H7 (cell line): Measurements from ENCODE around the gene PCBP4. TPM values are rescaled to one million over a fixed set of nuclear protein-coding genes. Genes with fewer than 3 reads are reported as not detected.

Experiments
- DNase-seq: peaks from one replicate; pipeline ENCODE4 v3.0.0; 2012
- H3K27me3 ChIP-seq: 2 replicates; pipeline ENCODE4 v1.6.0; 2011; ENCODE audit warnings: mild to moderate bottlenecking, low read length; ENCODE audit not compliant: control insufficient read depth, insufficient read depth
- H3K36me3 ChIP-seq: replicated peaks from 2 replicates; pipeline ENCODE4 v1.5.1; 2011; ENCODE audit warnings: low read length; ENCODE audit not compliant: control insufficient read depth, insufficient read depth
- H3K4me3 ChIP-seq: 2 replicates; pipeline ENCODE4 v1.5.1; 2011; ENCODE audit warnings: low read depth, mild to moderate bottlenecking, control low read depth, low read length, moderate library complexity; ENCODE audit not compliant: insufficient read depth
- total RNA-seq: library from RNA; depleted of rRNA; stranded (reverse); fragments of >200 nt; shearing (Covaris generic); gene quantifications from 2 replicates; pipeline ENCODE4 v1.2.3, GENCODE V29; 2014; rRNA removed

The PCBP4 gene
- total RNA-seq, 1 experiment from 2014 or later, result 48.1 TPM

DNA sequence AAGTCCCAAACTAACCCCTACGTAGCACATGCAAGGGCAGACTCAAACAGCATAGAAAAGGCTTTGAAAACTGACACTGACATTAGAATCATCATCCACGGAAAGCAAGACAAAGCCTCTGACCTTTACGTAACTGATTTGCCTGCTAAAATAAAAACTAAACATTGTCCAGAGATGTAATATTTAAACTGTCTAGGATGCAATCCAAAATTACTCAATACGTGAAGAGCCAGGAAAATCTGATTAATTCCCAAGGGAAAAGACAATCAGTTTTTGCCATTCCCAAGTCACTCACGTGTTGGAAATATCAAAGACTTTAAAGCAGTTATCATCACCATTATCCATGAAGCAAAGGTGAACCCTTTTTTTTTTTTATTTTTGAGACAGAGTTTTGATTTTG lies 50.8 kb downstream of the PCBP4 start:
- H3K27me3 ChIP-seq, result no peaks in the 10 kb centered on the region
- no peaks in the 10 kb centered on the region for H3K36me3 ChIP-seq
- H3K4me3 ChIP-seq, result no peak overlapping the region
- DNase-seq, result no peak

DNA sequence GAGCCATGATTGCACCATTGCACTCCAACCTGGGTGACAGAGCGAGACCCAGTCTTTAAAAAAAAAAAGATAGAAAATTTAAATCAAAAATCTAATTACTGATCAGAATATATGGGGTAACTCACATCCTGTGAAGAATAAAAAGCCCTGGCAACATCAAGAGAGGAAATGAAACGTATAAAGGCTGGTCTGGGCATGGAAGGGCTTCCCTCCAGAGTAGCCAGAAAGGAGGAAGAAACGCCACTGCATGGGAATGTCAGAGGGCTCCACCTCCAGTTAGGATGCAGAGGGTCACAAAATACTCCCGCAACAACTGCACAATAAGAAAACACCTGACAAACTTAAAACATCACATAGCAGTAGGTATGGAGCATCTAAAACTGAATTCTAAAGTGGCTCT lies 59.2 kb downstream of the PCBP4 start:
- H3K4me3 ChIP-seq, result no peak overlapping the region
- no peak for DNase-seq
- H3K27me3 ChIP-seq, result no peaks in the 10 kb centered on the region
- no peaks in the 10 kb centered on the region for H3K36me3 ChIP-seq

Other genes with a start within 250 kb of the PCBP4 start
- not detected in 2 replicates for gene IQCF6, start 188.2 kb downstream of the PCBP4 start, total RNA-seq
- not detected in 2 replicates for gene IQCF2, start 105.8 kb downstream of the PCBP4 start, total RNA-seq
- not detected in 2 replicates for gene IQCF5, start 91.9 kb downstream of the PCBP4 start, total RNA-seq
- not detected in 2 replicates for gene IQCF1, start 64.1 kb downstream of the PCBP4 start, total RNA-seq
- 62.0 and 80.6 TPM in 2 replicates for gene RRP9, start 25.6 kb downstream of the PCBP4 start, total RNA-seq
- 3.2 and 5.5 TPM in 2 replicates for gene PARP3, start 25.1 kb downstream of the PCBP4 start, total RNA-seq
- gene GPR62, start 12.1 kb downstream of the PCBP4 start, total RNA-seq, result 0.14 TPM in 1 of 2 replicates, not detected in the other
- gene ABHD14B, start 6.6 kb upstream of the PCBP4 start, total RNA-seq, result 20.8 and 24.3 TPM in 2 replicates
- 7.5 and 7.7 TPM in 2 replicates for gene ABHD14A, start 7.6 kb upstream of the PCBP4 start, total RNA-seq
- 97.7 and 101 TPM in 2 replicates for gene ACY1, start 16.1 kb upstream of the PCBP4 start, total RNA-seq
- 1,001 and 1,107 TPM in 2 replicates for gene RPL29, start 28.4 kb upstream of the PCBP4 start, total RNA-seq
- gene DUSP7, start 89.1 kb upstream of the PCBP4 start, total RNA-seq, result 19.5 and 21.7 TPM in 2 replicates
- 25.1 and 26.4 TPM in 2 replicates for gene POC1A, start 187.0 kb upstream of the PCBP4 start, total RNA-seq
- 63.8 and 86.9 TPM in 2 replicates for gene ALAS1, start 230.7 kb upstream of the PCBP4 start, total RNA-seq